H54 (cell line): Measurements from ENCODE around the gene FLRT1.

ENCODE experiments used
- DNase-seq: peaks from one replicate; pipeline ENCODE4 v3.0.0; 2011; ENCODE audit warnings: low spot score, mixed read lengths; ENCODE audit not compliant: insufficient read length
- FAIRE-seq: peaks from 3 replicates; lab custom pipeline; 2011; peaks lifted over from hg19 to GRCh38; lab: Jason Lieb, UNC
- POLR2A ChIP-seq: IDR thresholded peaks from 2 replicates; pipeline ENCODE4 v1.6.1; 2011; ENCODE audit warnings: low read depth, mild to moderate bottlenecking, low read length

FLRT1 gene

GRCh38 chr11:64013141-64013896 lies 22.4 kb upstream of the FLRT1 start:
- DNase-seq: no peak
- no peak for TF ChIP-seq POLR2A
- FAIRE-seq: no peak

GRCh38 chr11:64014356-64014755 lies 21.4 kb upstream of the FLRT1 start:
- no peak for FAIRE-seq
- no peak for TF ChIP-seq POLR2A
- no peak for DNase-seq

GRCh38 chr11:64015510-64015909 lies 20.2 kb upstream of the FLRT1 start:
- DNase-seq (no peak), FAIRE-seq (no peak)
- no peak for TF ChIP-seq POLR2A

- DNase-seq: no peak
- no peak for FAIRE-seq
- TF ChIP-seq POLR2A: no peak
Measured at GRCh38 chr11:64015935-64016845, 19.5 kb upstream of the FLRT1 start.

GRCh38 chr11:64017945-64018224 lies 17.8 kb upstream of the FLRT1 start:
- TF ChIP-seq POLR2A: no peak
- no peak for FAIRE-seq
- DNase-seq: no peak

- no peak for TF ChIP-seq POLR2A
- no peak for FAIRE-seq
- no peak for DNase-seq
Measured at GRCh38 chr11:64018310-64018709, 17.4 kb upstream of the FLRT1 start.

- DNase-seq (no peak), FAIRE-seq (no peak)
- no peak for TF ChIP-seq POLR2A
Measured at GRCh38 chr11:64019106-64020037, 16.4 kb upstream of the FLRT1 start.

- FAIRE-seq (no peak), DNase-seq (no peak)
- no peak for TF ChIP-seq POLR2A
Measured at GRCh38 chr11:64020976-64021756, 14.6 kb upstream of the FLRT1 start.

GRCh38 chr11:64021757-64022093 lies 14.0 kb upstream of the FLRT1 start:
- no peak for TF ChIP-seq POLR2A
- DNase-seq (no peak), FAIRE-seq (no peak)

GRCh38 chr11:64022125-64022784 lies 13.5 kb upstream of the FLRT1 start:
- no peak for TF ChIP-seq POLR2A
- DNase-seq (no peak), FAIRE-seq (no peak)

- FAIRE-seq (no peak), DNase-seq (no peak)
- no peak for TF ChIP-seq POLR2A
Measured at GRCh38 chr11:64023712-64024710, 11.7 kb upstream of the FLRT1 start.
